C4-2B (cell line): ENCODE measurements around the gene CCNL2.

Source experiments
- H3K27ac ChIP-seq: fragments of 450-650 bp; 2 replicates; pipeline ENCODE4 v1.5.1; 2017
- ZFX ChIP-seq: fragments of 450-650 bp; IDR thresholded peaks from 2 replicates; pipeline ENCODE4 v1.6.1; 2017
- TF ChIP-seq, protein P1 (sequence below): fragments of 450-650 bp; conservative IDR thresholded peaks from 2 replicates; pipeline ENCODE4 v1.5.1; 2017; ENCODE audit warnings: mild to moderate bottlenecking

Gene CCNL2

GRCh38 chr1:1425426-1425752 lies 26.3 kb upstream of the CCNL2 start:
- TF ChIP-seq ZFX = no peak
- TF ChIP-seq, protein P1, sequence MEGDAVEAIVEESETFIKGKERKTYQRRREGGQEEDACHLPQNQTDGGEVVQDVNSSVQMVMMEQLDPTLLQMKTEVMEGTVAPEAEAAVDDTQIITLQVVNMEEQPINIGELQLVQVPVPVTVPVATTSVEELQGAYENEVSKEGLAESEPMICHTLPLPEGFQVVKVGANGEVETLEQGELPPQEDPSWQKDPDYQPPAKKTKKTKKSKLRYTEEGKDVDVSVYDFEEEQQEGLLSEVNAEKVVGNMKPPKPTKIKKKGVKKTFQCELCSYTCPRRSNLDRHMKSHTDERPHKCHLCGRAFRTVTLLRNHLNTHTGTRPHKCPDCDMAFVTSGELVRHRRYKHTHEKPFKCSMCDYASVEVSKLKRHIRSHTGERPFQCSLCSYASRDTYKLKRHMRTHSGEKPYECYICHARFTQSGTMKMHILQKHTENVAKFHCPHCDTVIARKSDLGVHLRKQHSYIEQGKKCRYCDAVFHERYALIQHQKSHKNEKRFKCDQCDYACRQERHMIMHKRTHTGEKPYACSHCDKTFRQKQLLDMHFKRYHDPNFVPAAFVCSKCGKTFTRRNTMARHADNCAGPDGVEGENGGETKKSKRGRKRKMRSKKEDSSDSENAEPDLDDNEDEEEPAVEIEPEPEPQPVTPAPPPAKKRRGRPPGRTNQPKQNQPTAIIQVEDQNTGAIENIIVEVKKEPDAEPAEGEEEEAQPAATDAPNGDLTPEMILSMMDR = no peak
- H3K27ac ChIP-seq = no peak overlapping the region

DNA sequence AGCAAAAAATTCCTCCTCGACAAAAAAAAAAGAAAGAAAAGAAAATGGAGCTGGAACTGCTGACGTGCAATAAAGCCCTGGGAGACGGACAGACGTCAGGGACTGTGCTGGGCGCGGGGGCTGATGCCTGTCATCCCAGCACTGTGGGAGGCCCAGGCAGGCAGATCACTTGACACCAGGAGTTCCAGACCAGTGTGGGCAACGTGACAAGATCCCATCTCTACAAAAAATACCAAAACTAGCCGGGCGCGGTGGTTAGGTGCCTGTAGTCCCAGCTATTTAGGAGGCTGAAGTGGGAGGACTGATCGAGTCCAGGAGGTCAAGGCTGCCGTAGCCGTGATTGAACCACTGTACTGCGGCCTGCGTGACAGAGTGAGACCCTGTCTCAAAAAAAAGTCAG lies 25.6 kb upstream of the CCNL2 start:
- TF ChIP-seq, protein P1 = no peak
- TF ChIP-seq ZFX = no peak
- no peak overlapping the region for H3K27ac ChIP-seq

DNA sequence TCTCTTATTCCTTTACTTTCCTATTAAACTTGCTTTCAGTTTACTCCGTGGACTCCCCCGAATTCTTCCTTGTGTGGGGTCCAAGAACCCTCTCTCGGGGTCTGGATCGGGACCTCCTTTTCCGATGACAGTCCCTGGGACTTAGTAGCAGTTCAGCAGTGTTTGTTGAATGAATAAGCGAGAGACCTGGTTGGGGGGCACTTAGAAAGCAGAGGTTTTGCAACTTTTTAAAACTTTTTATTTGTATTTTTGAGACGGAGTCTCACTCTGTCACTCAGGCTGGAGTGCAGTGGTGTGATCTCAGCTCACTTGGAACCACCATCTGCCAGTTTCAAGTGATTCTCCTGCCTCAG lies 24.1 kb upstream of the CCNL2 start:
- H3K27ac ChIP-seq = no peak overlapping the region
- no peak for TF ChIP-seq ZFX
- TF ChIP-seq, protein P1 = no peak

DNA sequence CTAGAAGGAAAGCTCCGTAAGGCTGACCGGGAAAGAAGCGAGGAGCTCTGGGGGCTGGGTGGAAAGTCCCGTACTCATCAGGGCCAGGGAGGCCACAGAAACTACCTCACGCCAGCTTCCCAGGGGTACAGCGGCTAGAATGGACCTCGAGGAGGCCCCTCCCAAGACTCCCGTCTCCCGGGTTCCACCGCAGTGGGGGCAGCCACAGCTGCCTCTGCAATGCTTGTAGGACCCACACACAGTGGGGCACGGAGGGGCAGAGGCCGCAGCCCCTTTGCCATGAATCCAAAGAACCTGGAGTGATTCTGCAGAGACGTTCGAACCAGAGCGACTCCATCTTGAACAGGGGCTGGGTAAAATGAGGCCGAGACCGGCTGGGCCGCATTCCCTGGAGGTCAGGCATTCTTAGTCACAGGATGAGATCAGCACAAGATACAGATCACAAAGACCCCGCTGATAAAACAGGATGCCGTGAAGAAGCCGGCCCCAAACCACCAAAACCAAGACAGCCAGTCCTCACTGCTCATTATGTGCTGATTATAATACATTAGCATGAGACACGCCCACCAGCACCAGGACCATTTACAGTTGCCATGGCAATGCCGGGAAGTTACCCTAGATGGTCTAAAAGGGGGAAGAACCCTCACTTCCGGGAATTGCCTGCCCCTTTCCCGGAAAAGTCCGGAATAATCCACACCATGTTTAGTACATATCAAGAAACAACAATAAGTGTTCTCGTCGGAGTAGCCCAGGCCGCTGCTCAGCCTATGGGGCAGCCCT lies 23.5 kb upstream of the CCNL2 start:
- H3K27ac ChIP-seq = no peak overlapping the region
- TF ChIP-seq, protein P1 = no peak
- TF ChIP-seq ZFX = no peak

DNA sequence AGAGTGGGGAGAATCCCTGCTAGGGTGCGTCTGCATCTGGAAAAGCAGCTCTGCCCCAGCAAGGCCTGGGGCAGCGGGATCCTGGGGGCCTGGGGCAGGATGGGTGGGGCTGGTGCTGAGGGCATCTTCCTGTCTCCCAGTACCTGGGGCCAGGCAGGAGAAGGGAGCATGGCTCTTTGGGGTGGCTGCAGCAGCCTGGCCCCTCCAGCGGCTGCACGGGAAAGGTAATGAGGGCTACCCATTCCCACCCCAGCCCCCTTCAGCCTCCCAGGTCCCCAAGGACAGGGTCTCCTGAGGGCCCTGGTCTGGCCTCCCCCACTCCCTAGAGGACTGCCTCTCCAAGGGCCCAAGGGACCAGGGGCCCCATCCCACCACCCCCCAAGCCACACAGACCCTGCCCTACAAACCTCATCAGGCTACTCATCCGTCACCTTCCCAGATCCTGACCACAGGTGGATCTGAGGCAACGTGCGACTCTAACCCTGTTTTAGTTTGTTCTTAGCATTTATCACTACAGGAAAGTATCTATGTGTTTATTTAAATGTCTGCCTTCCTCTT lies 22.9 kb upstream of the CCNL2 start:
- H3K27ac ChIP-seq = no peak overlapping the region
- TF ChIP-seq ZFX = no peak
- TF ChIP-seq, protein P1 = no peak

DNA sequence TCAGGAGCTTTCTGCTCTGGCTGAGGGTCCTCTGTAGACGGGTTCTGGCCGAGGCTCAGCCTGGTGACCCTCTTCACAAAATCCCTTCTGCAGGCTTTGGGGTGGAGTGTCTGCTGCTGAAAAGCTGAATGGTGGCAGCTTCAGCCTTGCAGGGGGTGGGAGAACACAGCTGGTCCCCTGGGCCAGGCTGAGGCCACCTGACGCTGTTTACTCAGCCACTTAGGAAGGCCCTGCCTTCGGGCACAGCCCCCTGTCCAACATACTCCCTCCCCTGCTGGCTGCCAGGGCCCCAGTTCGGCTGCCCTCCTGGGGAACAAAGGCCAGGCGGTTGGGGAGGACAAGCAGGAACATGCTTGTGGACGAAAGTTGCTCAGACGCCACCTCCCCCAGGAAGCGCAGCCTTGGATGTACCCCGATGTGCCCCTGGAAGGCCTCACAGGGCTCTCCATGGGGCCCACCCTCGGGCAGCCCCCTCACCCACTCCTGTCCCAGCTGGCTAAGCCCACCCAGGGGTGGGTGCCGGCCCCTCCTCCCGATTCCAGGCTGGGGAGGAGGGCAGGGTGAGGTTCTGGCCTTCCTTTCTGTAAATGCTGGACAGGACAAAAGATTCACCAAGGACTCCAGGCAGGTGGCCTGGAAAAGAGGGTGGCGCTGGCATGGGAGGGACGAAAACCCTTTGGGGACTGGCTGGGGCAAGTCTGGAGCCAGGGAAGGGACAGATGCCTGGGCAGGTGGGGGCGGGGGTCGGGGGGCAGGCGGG lies 22.2 kb upstream of the CCNL2 start, which contains the start of gene ANKRD65:
Gene ANKRD65 (minus strand): TSS at position 130 of the 760 bp plus-strand sequence. CDS start 271 bp downstream, outside the sequence.
- peak within 1 kb of the TSS; percentile 50 for H3K27ac ChIP-seq
- TF ChIP-seq, protein P1 = no peak
- TF ChIP-seq ZFX = no peak

GRCh38 chr1:1420654-1421141 lies 21.6 kb upstream of the CCNL2 start:
- peak overlapping the region; percentile 50 for H3K27ac ChIP-seq
- TF ChIP-seq, protein P1 = no peak
- TF ChIP-seq ZFX = no peak
